Keratinocyte (primary cell): ENCODE measurements around the gene NXPH2. TPM values are rescaled to one million over a fixed set of nuclear protein-coding genes. Genes with fewer than 3 reads are reported as not detected.

Source experiments
- DNase-seq: peaks from one replicate; pipeline ENCODE4 v3.0.0-alpha.2; 2011; ENCODE audit warnings: low read depth, missing footprints, low spot score
- FAIRE-seq: peaks from 2 replicates; lab custom pipeline; 2011; peaks lifted over from hg19 to GRCh38; lab: Jason Lieb, UNC
- H2AFZ ChIP-seq: 2 replicates; pipeline ENCODE4 v1.6.0; 2012; ENCODE audit warnings: low read length, control low read depth, inconsistent platforms; ENCODE audit not compliant: control insufficient read depth
- H3K27ac ChIP-seq: 2 replicates; pipeline ENCODE4 v1.5.1; 2011; ENCODE audit warnings: low read length; ENCODE audit not compliant: control insufficient read depth, insufficient read depth
- H3K27me3 ChIP-seq: 3 replicates; pipeline ENCODE4 v1.6.0; 2011; ENCODE audit warnings: low read length; ENCODE audit not compliant: control insufficient read depth, insufficient read depth; ENCODE audit errors: extremely low read depth
- H3K36me3 ChIP-seq, 2 experiments: 2 replicates in 1 of 2; 3 replicates in 1 of 2; pipeline ENCODE4 v1.5.1; 2011; ENCODE audit warnings: low read length in 2 of 2, mild to moderate bottlenecking in 1 of 2; ENCODE audit not compliant: control insufficient read depth in 2 of 2, insufficient read depth in 2 of 2; ENCODE audit errors: extremely low read depth in 1 of 2
- H3K4me1 ChIP-seq: 3 replicates; pipeline ENCODE4 v1.5.1; 2011; ENCODE audit warnings: low read length; ENCODE audit not compliant: control insufficient read depth, insufficient read depth; ENCODE audit errors: extremely low read depth
- H3K4me2 ChIP-seq: 3 replicates; pipeline ENCODE4 v1.6.0; 2011; ENCODE audit warnings: low read depth, low read length; ENCODE audit not compliant: control insufficient read depth, insufficient read depth; ENCODE audit errors: extremely low read depth
- H3K4me3 ChIP-seq, 3 experiments: fragments of 200-600 bp in 1 of 3; sonication (generic) in 1 of 3; 2 replicates in 2 of 3; 3 replicates in 1 of 3; pipeline ENCODE4 v1.5.1; 2011 to 2016; ENCODE audit warnings: low read length in 3 of 3, mild to moderate bottlenecking in 3 of 3, control low read depth in 2 of 3, inconsistent platforms in 1 of 3, low read depth in 1 of 3, mixed read lengths in 1 of 3, mixed run types in 1 of 3, moderate library complexity in 1 of 3; ENCODE audit not compliant: control insufficient read depth in 2 of 3, insufficient read depth in 2 of 3; ENCODE audit errors: extremely low read depth in 1 of 3
- H3K79me2 ChIP-seq: 2 replicates; pipeline ENCODE4 v1.6.0; 2012; ENCODE audit warnings: low read length; ENCODE audit not compliant: control insufficient read depth, insufficient read depth
- H3K9ac ChIP-seq: 3 replicates; pipeline ENCODE4 v1.6.0; 2011; ENCODE audit warnings: low read length; ENCODE audit not compliant: control insufficient read depth, insufficient read depth; ENCODE audit errors: extremely low read depth
- H3K9me1 ChIP-seq: 3 replicates; pipeline ENCODE4 v1.6.0; 2011; ENCODE audit warnings: low read length; ENCODE audit not compliant: control insufficient read depth, insufficient read depth; ENCODE audit errors: extremely low read depth
- H3K9me3 ChIP-seq: 2 replicates; pipeline ENCODE4 v1.5.1; 2012; ENCODE audit warnings: low read depth, low read length; ENCODE audit not compliant: control insufficient read depth
- H4K20me1 ChIP-seq: 3 replicates; pipeline ENCODE4 v1.6.0; 2011; ENCODE audit warnings: low read length; ENCODE audit not compliant: control insufficient read depth, insufficient read depth; ENCODE audit errors: extremely low read depth
- CTCF ChIP-seq, 3 experiments: IDR thresholded peaks in 1 of 3; conservative IDR thresholded peaks in 1 of 3; optimal IDR thresholded peaks in 1 of 3; 2 replicates in 2 of 3; 3 replicates in 1 of 3; pipeline versions ENCODE3 to v1.5.1; 2011; ENCODE audit warnings: low read length in 3 of 3, mild to moderate bottlenecking in 3 of 3, moderate library complexity in 2 of 3, control low read depth in 1 of 3, inconsistent platforms in 1 of 3; ENCODE audit not compliant: insufficient read depth in 2 of 3; ENCODE audit errors: extremely low read depth in 1 of 3
- EZH2 ChIP-seq: IDR thresholded peaks from one replicate; pipeline ENCODE4 v1.6.1; 2012; ENCODE audit warnings: inconsistent platforms, mild to moderate bottlenecking, low read length, moderate library complexity
- dilution Hi-C: fragments of 300-500 bp; cut with MboI; formaldehyde crosslinking; loops from one replicate; pipeline ENCODE4 v1.7.0; 2020; ENCODE audit warnings: low sequenced_read_pairs; ENCODE audit not compliant: extremely low pct_ligation_motif_present
- polyA plus RNA-seq, 5 experiments: library from polyadenylated mRNA; depleted of rRNA in 3 of 5; stranded (reverse) in 3 of 5; stranded (forward) in 1 of 5; unstranded in 1 of 5; fragments of >200 nt; gene quantifications; 1 replicate in 1 of 5; 2 replicates in 3 of 5; 3 replicates in 1 of 5; pipeline versions ENCODE4 v1.2.1 to v1.2.3, GENCODE V29; 2011 to 2012; ENCODE audit warnings: missing spikeins in 2 of 5, low read depth in 1 of 5, low replicate concordance in 1 of 5

The NXPH2 gene
- polyA plus RNA-seq, 1 donor (not counting 4 experiments of a cell fraction or from before 2014, with no cell fraction given): not detected

GRCh38 chr2:138712212-138712979 is 67.8 kb downstream of the NXPH2 start:
- H2AFZ ChIP-seq: no peak overlapping the region
- no peaks in the 10 kb centered on the region for H3K4me1 ChIP-seq
- FAIRE-seq (no peak), DNase-seq (no peak)
- H3K4me2 ChIP-seq: no peak overlapping the region
- H4K20me1 ChIP-seq: no peaks in the 10 kb centered on the region
- H3K27ac ChIP-seq: no peak overlapping the region
- H3K4me3 ChIP-seq: no peak overlapping the region
- H3K27me3 ChIP-seq: no peaks in the 10 kb centered on the region
- TF ChIP-seq EZH2 (no peak), CTCF (optimal IDR thresholded peaks at IDR 0.05 in 1 of 3, IDR thresholded peaks at IDR 0.05 in 1 of 3, conservative IDR thresholded peaks at IDR 0.05 in 1 of 3; ENCODE audit: extremely low read depth in 1 of 3, insufficient read depth in 2 of 3, low read length in 3 of 3) (no peak)
- H3K36me3 ChIP-seq: no peaks in the 10 kb centered on the region
- dilution Hi-C loops: no loop called here
- H3K9me1 ChIP-seq: no peaks in the 10 kb centered on the region
- no peaks in the 10 kb centered on the region for H3K79me2 ChIP-seq
- H3K9me3 ChIP-seq: no peaks in the 10 kb centered on the region
- H3K9ac ChIP-seq: no peak overlapping the region

GRCh38 chr2:138711812-138712211 is 68.4 kb downstream of the NXPH2 start:
- H2AFZ ChIP-seq: no peak overlapping the region
- H3K4me3 ChIP-seq: no peak overlapping the region
- H3K9me1 ChIP-seq: no peaks in the 10 kb centered on the region
- no peaks in the 10 kb centered on the region for H3K9me3 ChIP-seq
- H3K27me3 ChIP-seq: no peaks in the 10 kb centered on the region
- no peak overlapping the region for H3K9ac ChIP-seq
- FAIRE-seq (no peak), DNase-seq (no peak)
- TF ChIP-seq CTCF (optimal IDR thresholded peaks at IDR 0.05 in 1 of 3, IDR thresholded peaks at IDR 0.05 in 1 of 3, conservative IDR thresholded peaks at IDR 0.05 in 1 of 3; ENCODE audit: extremely low read depth in 1 of 3, insufficient read depth in 2 of 3, low read length in 3 of 3) (no peak), EZH2 (no peak)
- H4K20me1 ChIP-seq: no peaks in the 10 kb centered on the region
- H3K79me2 ChIP-seq: no peaks in the 10 kb centered on the region
- no peaks in the 10 kb centered on the region for H3K36me3 ChIP-seq
- H3K27ac ChIP-seq: no peak overlapping the region
- dilution Hi-C loops: no loop called here
- H3K4me1 ChIP-seq: no peaks in the 10 kb centered on the region
- no peak overlapping the region for H3K4me2 ChIP-seq
